Measurements from ENCODE around the gene LRRC4C. TPM values are rescaled to one million over a fixed set of nuclear protein-coding genes. Genes with fewer than 3 reads are reported as not detected.

The LRRC4C gene
- total RNA-seq, 3 donors from 2014 or later (not counting 1 experiment from before 2014, with no cell fraction given), result not detected

DNA sequence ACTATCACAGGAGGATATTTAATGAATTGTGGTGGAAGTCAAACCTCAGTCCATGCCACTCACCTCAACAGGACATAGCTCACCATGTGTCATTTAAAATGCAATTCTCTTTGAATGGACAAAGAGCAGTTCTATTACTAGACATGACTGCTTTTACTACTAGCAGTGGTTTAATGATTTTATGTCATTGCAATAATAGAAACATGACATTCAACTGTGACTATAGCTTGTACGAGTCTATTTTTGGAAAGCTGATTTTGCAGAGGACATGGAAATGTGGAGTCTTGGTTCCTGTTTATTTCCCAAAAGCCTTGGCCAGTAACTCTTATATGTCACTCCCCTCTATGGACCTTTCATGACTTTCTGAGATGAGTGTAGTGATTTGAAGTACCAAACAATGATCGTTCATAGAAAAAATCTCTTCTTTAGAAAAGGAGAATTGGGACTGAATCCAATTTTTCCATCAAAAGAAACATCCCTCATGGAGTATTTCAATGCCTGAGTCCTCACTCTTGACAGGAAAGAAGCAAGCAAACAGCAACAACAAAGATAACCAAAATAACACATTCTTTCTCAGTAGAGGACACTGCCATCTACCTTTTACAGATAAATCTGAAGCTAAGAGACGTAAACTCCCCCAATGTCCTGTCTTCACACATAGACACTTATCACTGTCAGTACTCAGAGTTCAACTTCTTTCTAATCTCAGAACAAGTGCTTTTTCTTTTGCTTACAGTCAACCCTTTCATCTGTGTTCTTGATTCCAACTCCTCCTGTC is 233.4 kb downstream of the LRRC4C start:
- intact Hi-C loops (cut with micrococcal nuclease), result no loop called here
- no peak overlapping the region for H3K27ac ChIP-seq (ENCODE audit: low read length)
- no peak overlapping the region for H3K4me3 Mint-ChIP-seq
- DNase-seq (no peak), ATAC-seq (no peak)
- H3K27ac Mint-ChIP-seq, result no peak overlapping the region
- no peaks in the 10 kb centered on the region for H3K4me1 ChIP-seq (ENCODE audit: control insufficient read depth, insufficient read depth, low read length)
- no peaks in the 10 kb centered on the region for H3K27me3 ChIP-seq (ENCODE audit: control insufficient read depth, insufficient read depth, low read length)
- no peak overlapping the region for H3K4me3 ChIP-seq (ENCODE audit: low read length)
- 82% methylated on average over 2 of the region's 3 CpGs for WGBS (ENCODE audit: insufficient coverage)
- no peaks in the 10 kb centered on the region for H3K36me3 ChIP-seq (ENCODE audit: control insufficient read depth, insufficient read depth, low read length)
- TF ChIP-seq, protein P1, sequence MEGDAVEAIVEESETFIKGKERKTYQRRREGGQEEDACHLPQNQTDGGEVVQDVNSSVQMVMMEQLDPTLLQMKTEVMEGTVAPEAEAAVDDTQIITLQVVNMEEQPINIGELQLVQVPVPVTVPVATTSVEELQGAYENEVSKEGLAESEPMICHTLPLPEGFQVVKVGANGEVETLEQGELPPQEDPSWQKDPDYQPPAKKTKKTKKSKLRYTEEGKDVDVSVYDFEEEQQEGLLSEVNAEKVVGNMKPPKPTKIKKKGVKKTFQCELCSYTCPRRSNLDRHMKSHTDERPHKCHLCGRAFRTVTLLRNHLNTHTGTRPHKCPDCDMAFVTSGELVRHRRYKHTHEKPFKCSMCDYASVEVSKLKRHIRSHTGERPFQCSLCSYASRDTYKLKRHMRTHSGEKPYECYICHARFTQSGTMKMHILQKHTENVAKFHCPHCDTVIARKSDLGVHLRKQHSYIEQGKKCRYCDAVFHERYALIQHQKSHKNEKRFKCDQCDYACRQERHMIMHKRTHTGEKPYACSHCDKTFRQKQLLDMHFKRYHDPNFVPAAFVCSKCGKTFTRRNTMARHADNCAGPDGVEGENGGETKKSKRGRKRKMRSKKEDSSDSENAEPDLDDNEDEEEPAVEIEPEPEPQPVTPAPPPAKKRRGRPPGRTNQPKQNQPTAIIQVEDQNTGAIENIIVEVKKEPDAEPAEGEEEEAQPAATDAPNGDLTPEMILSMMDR (IDR thresholded peaks at IDR 0.05), result no peak
- H3K9me3 ChIP-seq (ENCODE audit: control insufficient read depth, insufficient read depth, low read length), result no peaks in the 10 kb centered on the region
- H3K4me1 Mint-ChIP-seq, result no peaks in the 10 kb centered on the region
- peaks cover 24% of the 10 kb centered on the region for H3K36me3 Mint-ChIP-seq
- peaks cover 24 to 27% of the 10 kb centered on the region in 2 donors for H3K9me3 Mint-ChIP-seq
- no peaks in the 10 kb centered on the region for H3K27me3 Mint-ChIP-seq (ENCODE audit: low read depth in 2 of 2)

DNA sequence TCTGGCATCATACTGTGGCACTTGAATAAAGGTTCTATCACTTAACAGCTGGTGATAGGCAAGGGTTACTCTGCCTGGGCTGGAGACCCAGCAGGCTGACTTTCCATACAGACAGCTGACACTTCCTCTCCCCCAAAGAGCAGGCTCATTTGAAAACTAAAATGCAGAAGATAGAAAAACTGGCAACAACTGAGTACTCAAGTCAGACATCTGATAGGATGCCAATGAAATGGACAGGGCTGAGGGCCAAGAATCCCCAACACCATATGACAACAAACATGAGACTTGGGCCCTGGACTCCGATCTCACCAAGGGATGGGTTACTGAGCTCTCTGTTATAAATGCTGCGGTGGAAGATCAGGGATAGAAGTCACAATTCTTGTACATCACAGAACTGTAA is 237.2 kb downstream of the LRRC4C start:
- 94% methylated on average over 2 of the region's 2 CpGs for WGBS (ENCODE audit: insufficient coverage)
- Histone ChIP-seq H3K4me3 (ENCODE audit: low read length) (no peak overlapping the region), H3K4me1 (ENCODE audit: control insufficient read depth, insufficient read depth, low read length) (no peaks in the 10 kb centered on the region), H3K9me3 (ENCODE audit: control insufficient read depth, insufficient read depth, low read length) (no peaks in the 10 kb centered on the region), H3K27me3 (ENCODE audit: control insufficient read depth, insufficient read depth, low read length) (no peaks in the 10 kb centered on the region), H3K36me3 (ENCODE audit: control insufficient read depth, insufficient read depth, low read length) (no peaks in the 10 kb centered on the region), H3K27ac (ENCODE audit: low read length) (no peak overlapping the region)
- TF ChIP-seq, protein P1 (IDR thresholded peaks at IDR 0.05), result no peak
- DNase-seq (no peak), ATAC-seq (no peak)
- H3K27ac Mint-ChIP-seq, result no peak overlapping the region
- H3K4me1 Mint-ChIP-seq, result no peaks in the 10 kb centered on the region
- no peaks in the 10 kb centered on the region for H3K27me3 Mint-ChIP-seq (ENCODE audit: low read depth in 2 of 2)
- no peak overlapping the region for H3K4me3 Mint-ChIP-seq
- H3K9me3 Mint-ChIP-seq, result peaks cover 18 to 19% of the 10 kb centered on the region in 2 donors
- no peaks in the 10 kb centered on the region for H3K36me3 Mint-ChIP-seq
- intact Hi-C loops (cut with micrococcal nuclease), result no loop called here

DNA sequence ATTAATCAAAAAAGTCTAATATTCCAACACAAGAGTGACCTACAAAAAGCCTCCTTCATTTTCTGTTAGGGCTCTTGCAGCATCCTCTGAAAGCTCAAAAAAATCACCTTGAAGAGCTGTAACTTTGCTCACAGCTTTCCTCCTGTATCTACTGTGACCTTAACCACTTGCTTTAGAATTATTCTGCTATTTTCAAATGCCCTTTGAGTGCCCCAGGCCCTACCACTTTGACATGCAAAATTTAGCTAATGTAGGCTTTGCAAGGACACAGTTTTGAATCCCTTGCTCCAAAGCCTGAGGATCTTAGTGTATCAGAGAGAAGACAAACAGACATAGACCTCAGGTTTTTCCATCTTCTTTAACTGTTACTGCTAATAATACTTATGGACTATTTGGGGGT is 253.1 kb downstream of the LRRC4C start:
- no peak overlapping the region for H3K27ac Mint-ChIP-seq
- H3K4me1 Mint-ChIP-seq, result no peaks in the 10 kb centered on the region
- no peak for ATAC-seq
- Histone ChIP-seq H3K27ac (ENCODE audit: low read length) (no peak overlapping the region), H3K36me3 (ENCODE audit: control insufficient read depth, insufficient read depth, low read length) (no peaks in the 10 kb centered on the region), H3K4me1 (ENCODE audit: control insufficient read depth, insufficient read depth, low read length) (no peaks in the 10 kb centered on the region), H3K4me3 (ENCODE audit: low read length) (no peak overlapping the region), H3K9me3 (ENCODE audit: control insufficient read depth, insufficient read depth, low read length) (peaks cover 3% of the 10 kb centered on the region), H3K27me3 (ENCODE audit: control insufficient read depth, insufficient read depth, low read length) (no peaks in the 10 kb centered on the region)
- peaks cover 17 to 19% of the 10 kb centered on the region in 2 donors for H3K9me3 Mint-ChIP-seq
- peaks cover 10% of the 10 kb centered on the region for H3K36me3 Mint-ChIP-seq
- no peaks in the 10 kb centered on the region for H3K27me3 Mint-ChIP-seq (ENCODE audit: low read depth in 2 of 2)
- intact Hi-C loops (cut with micrococcal nuclease), result no loop called here
- DNase-seq, result no peak
- TF ChIP-seq, protein P1 (IDR thresholded peaks at IDR 0.05), result no peak
- H3K4me3 Mint-ChIP-seq, result no peak overlapping the region

DNA sequence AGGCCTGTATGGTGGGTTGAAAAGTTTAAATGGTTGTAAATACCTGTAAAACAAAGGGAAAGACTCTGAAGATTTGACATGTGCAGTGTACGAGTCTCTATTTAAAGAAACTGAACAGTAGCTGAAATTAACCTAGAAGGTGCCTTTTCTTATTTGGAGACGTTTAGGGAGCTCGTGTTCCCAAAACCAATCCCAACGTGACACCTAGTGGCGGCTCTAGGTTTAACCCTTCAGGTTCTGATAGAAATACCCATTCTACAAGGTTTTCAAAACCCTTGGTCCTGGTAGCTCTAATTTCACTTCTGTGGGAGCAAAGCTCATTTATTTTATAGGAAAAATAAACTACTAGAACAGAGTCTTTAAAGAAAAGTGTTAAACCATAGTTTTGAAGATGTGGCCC is 258.3 kb downstream of the LRRC4C start:
- H3K27me3 ChIP-seq (ENCODE audit: control insufficient read depth, insufficient read depth, low read length), result no peaks in the 10 kb centered on the region
- no peaks in the 10 kb centered on the region for H3K36me3 ChIP-seq (ENCODE audit: control insufficient read depth, insufficient read depth, low read length)
- intact Hi-C loops (cut with micrococcal nuclease), result no loop called here
- TF ChIP-seq, protein P1 (IDR thresholded peaks at IDR 0.05), result no peak
- H3K4me1 Mint-ChIP-seq, result no peaks in the 10 kb centered on the region
- ATAC-seq (no peak), DNase-seq (no peak)
- H3K4me3 ChIP-seq (ENCODE audit: low read length), result no peak overlapping the region
- no peaks in the 10 kb centered on the region for H3K27me3 Mint-ChIP-seq (ENCODE audit: low read depth in 2 of 2)
- H3K9me3 ChIP-seq (ENCODE audit: control insufficient read depth, insufficient read depth, low read length), result no peaks in the 10 kb centered on the region
- no peak overlapping the region for H3K4me3 Mint-ChIP-seq
- peaks cover 9 to 12% of the 10 kb centered on the region in 2 donors for H3K9me3 Mint-ChIP-seq
- no peak overlapping the region for H3K27ac Mint-ChIP-seq
- H3K36me3 Mint-ChIP-seq, result peaks cover 7% of the 10 kb centered on the region
- H3K4me1 ChIP-seq (ENCODE audit: control insufficient read depth, insufficient read depth, low read length), result no peaks in the 10 kb centered on the region
- H3K27ac ChIP-seq (ENCODE audit: low read length), result no peak overlapping the region
- 14% methylated on average over 5 of the region's 5 CpGs for WGBS (ENCODE audit: insufficient coverage)

Data from natural killer cell (primary cell).